ENCODE measurements around the gene MAPT.

DNA sequence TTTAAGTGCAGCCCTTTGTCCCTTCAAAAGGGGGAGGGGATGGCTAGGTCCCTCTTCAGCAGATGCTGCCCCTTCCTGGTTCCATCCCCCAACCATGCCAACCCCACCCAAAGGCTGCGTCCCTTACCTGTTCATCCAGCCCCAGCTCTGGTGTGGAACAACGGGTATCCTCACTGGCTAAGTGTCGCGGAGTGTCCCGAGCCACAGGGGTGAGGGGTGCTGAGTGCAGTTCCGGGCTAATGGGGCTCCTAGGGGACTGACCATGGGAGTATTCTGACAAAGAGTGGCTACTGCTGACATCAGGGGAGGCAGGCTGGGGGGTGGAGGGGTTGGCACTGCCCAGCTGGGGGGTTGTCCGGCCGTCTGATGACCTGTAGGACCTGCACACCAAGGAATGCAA is 137.6 kb downstream of the MAPT start:
- TF ChIP-seq ZNF274 (IDR thresholded peaks at IDR 0.05; ENCODE audit: low read depth, low read length) (no peak), YY1 (IDR thresholded peaks at IDR 0.05; ENCODE audit: insufficient read depth, insufficient read length) (no peak), SUZ12 (IDR thresholded peaks at IDR 0.05; ENCODE audit: extremely low read depth, insufficient read depth, insufficient read length) (no peak)

All from NT2/D1 (cell line).